Measurements from ENCODE around the gene RAPGEF4. TPM values are rescaled to one million over a fixed set of nuclear protein-coding genes. Genes with fewer than 3 reads are reported as not detected.

Gene RAPGEF4
- total and polyA plus RNA-seq, 2 of the 4 experiments (the other 2 are of a cell fraction): 1.7 to 3.2 TPM

- WGBS, 2 experiments (ENCODE audit: extremely low coverage in 2 of 2, insufficient read length in 1 of 2): no CpG with 5 or more reads among the region's 2 CpGs
Measured at GRCh38 chr2:172845028-172845630, 109.5 kb downstream of the RAPGEF4 start.

More at GRCh38 chr2:172845028-172845630, 109.5 kb downstream of the RAPGEF4 start:
- Histone ChIP-seq H4K20me1 (ENCODE audit: insufficient read depth, low read length) (no peaks in the 10 kb centered on the region), H3K56ac (ENCODE audit: extremely low read depth, insufficient read depth, low read length) (no peak overlapping the region), H4K91ac (ENCODE audit: insufficient read depth, low read depth, low read length) (no peak overlapping the region), H3K27me3 (ENCODE audit: control insufficient read depth, insufficient read depth, low read length) (no peaks in the 10 kb centered on the region), H2BK120ac (ENCODE audit: low read depth, low read length) (no peak overlapping the region), H3K79me1 (ENCODE audit: low read depth in 1 of 2, low read length in 2 of 2) (no peaks in the 10 kb centered on the region), H3K9me1 (ENCODE audit: insufficient read depth, low read length) (no peaks in the 10 kb centered on the region), H3K4me2 (ENCODE audit: low read depth, low read length) (no peak overlapping the region), H4K5ac (ENCODE audit: low read depth, low read length) (no peak overlapping the region), H3K23ac (ENCODE audit: low read depth, low read length) (no peak overlapping the region), H3K27ac (ENCODE audit: insufficient read depth, low read length) (no peak overlapping the region), H3K4ac (ENCODE audit: low read depth, low read length) (no peak overlapping the region), H4K8ac (ENCODE audit: low read depth in 2 of 2, low read length in 2 of 2) (no peak overlapping the region), H3K14ac (replicated peaks; ENCODE audit: low read depth, low read length) (no peak overlapping the region), H3K4me1 (ENCODE audit: control insufficient read depth, insufficient read depth, low read length) (no peaks in the 10 kb centered on the region), H3K9me3 (ENCODE audit: control insufficient read depth, insufficient read depth, low read length) (no peaks in the 10 kb centered on the region), H2BK15ac (ENCODE audit: low read depth, low read length) (no peak overlapping the region), H3K9ac (ENCODE audit: low read depth, low read length) (no peak overlapping the region), H2BK20ac (ENCODE audit: low read depth, low read length) (no peak overlapping the region), H3K18ac (ENCODE audit: low read depth, low read length) (no peak overlapping the region), H2AFZ (replicated peaks; ENCODE audit: low read length, poor library complexity) (no peak overlapping the region), H2AK9ac (replicated peaks; ENCODE audit: low read depth, low read length, poor library complexity) (no peak overlapping the region), H3K36me3 (ENCODE audit: control insufficient read depth, insufficient read depth, low read length) (no peaks in the 10 kb centered on the region), H3K4me3 (ENCODE audit: insufficient read depth, low read depth, low read length) (no peak overlapping the region), H2AK5ac (ENCODE audit: low read depth, low read length) (no peak overlapping the region), H2BK5ac (ENCODE audit: low read depth, low read length, poor library complexity, severe bottlenecking) (no peak overlapping the region)
- no peak for TF ChIP-seq RFX5 (IDR thresholded peaks at IDR 0.05; ENCODE audit: low read depth, low read length)
- TF ChIP-seq FOS (IDR thresholded peaks at IDR 0.05; ENCODE audit: low read depth, low read length): no peak
- TF ChIP-seq RAD21 (IDR thresholded peaks at IDR 0.05; ENCODE audit: low read length): no peak
- no peak for TF ChIP-seq RCOR1 (IDR thresholded peaks at IDR 0.05; ENCODE audit: insufficient replicate concordance, low read length)
- TF ChIP-seq, protein P1, sequence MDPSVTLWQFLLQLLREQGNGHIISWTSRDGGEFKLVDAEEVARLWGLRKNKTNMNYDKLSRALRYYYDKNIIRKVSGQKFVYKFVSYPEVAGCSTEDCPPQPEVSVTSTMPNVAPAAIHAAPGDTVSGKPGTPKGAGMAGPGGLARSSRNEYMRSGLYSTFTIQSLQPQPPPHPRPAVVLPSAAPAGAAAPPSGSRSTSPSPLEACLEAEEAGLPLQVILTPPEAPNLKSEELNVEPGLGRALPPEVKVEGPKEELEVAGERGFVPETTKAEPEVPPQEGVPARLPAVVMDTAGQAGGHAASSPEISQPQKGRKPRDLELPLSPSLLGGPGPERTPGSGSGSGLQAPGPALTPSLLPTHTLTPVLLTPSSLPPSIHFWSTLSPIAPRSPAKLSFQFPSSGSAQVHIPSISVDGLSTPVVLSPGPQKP (IDR thresholded peaks at IDR 0.05; ENCODE audit: borderline replicate concordance, low read depth, low read length): no peak
- no peak for TF ChIP-seq CEBPB (IDR thresholded peaks at IDR 0.05; ENCODE audit: low read depth, low read length)
- TF ChIP-seq MAZ (IDR thresholded peaks at IDR 0.05; ENCODE audit: borderline replicate concordance, low read depth, low read length): no peak
- no peak for TF ChIP-seq MAFK (IDR thresholded peaks at IDR 0.05; ENCODE audit: low read depth, low read length)
- TF ChIP-seq SMC3 (IDR thresholded peaks at IDR 0.05; ENCODE audit: low read depth, low read length): no peak
- TF ChIP-seq NFE2L2 (IDR thresholded peaks at IDR 0.05; ENCODE audit: low read depth, low read length): no peak
- TF ChIP-seq, protein P2, sequence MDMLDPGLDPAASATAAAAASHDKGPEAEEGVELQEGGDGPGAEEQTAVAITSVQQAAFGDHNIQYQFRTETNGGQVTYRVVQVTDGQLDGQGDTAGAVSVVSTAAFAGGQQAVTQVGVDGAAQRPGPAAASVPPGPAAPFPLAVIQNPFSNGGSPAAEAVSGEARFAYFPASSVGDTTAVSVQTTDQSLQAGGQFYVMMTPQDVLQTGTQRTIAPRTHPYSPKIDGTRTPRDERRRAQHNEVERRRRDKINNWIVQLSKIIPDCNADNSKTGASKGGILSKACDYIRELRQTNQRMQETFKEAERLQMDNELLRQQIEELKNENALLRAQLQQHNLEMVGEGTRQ (IDR thresholded peaks at IDR 0.05; ENCODE audit: low read depth, low read length): no peak
- no peak for TF ChIP-seq MXI1 (IDR thresholded peaks at IDR 0.05; ENCODE audit: borderline replicate concordance, low read depth, low read length)
- no peak for TF ChIP-seq BHLHE40 (IDR thresholded peaks at IDR 0.05; ENCODE audit: low read depth, low read length)
- dilution Hi-C loops (cut with HindIII; ENCODE audit: low sequenced_read_pairs, unreplicated experiment) (no loop called here), intact Hi-C loops (cut with micrococcal nuclease) (no loop called here), in situ Hi-C loops (cut with MboI; ENCODE audit: low sequenced_read_pairs) (no loop called here)
- BruUV-seq (replicated peaks): no TSS peak
- CTCF ChIA-PET: no interaction called here
- ATAC-seq (ENCODE audit: low read depth): no peak
- POLR2A ChIA-PET (ENCODE audit: unreplicated experiment): no interaction called here
- DNase-seq: no peak

Measured in IMR-90 (cell line).